IMR-90 (cell line): Measurements from ENCODE around the gene FER. TPM values are rescaled to one million over a fixed set of nuclear protein-coding genes. Genes with fewer than 3 reads are reported as not detected.

ENCODE experiments used
- ATAC-seq: fragments of 200-7000 bp; cut with Tn5 transposase; 2 replicates; pipeline ENCODE4 v1.9.1; 2020; ENCODE audit warnings: low read depth, mild to moderate bottlenecking, moderate library complexity
- BruUV-seq: library from RNA; stranded (reverse); fragments of 400-500 nt; replicated peaks from 2 replicates; lab custom pipeline; 2021; lab: Mats Ljungman, UMichigan
- CTCF ChIA-PET: fragments of 300-600 bp; formaldehyde crosslinking; extraction: SDS; loops from one replicate; lab custom pipeline; 2021; ENCODE audit warnings: antibody characterized with exemption; lab: Yijun Ruan, JAX
- POLR2A ChIA-PET: fragments of 300-600 bp; sonication (Branson Sonifier 250); formaldehyde crosslinking; loops from one replicate; lab custom pipeline; 2022; ENCODE audit warnings: antibody characterized with exemption; ENCODE audit not compliant: unreplicated experiment; lab: Charles Lee
- DNase-seq: peaks from one replicate; pipeline ENCODE4 v3.0.0; 2013
- H2AFZ ChIP-seq: replicated peaks from 2 replicates; pipeline ENCODE3; 2013; ENCODE audit warnings: low read length, mild to moderate bottlenecking; ENCODE audit not compliant: poor library complexity
- H2AK5ac ChIP-seq: 2 replicates; pipeline ENCODE4 v1.6.1; 2013; ENCODE audit warnings: low read depth, low read length, inconsistent platforms
- H2AK9ac ChIP-seq: replicated peaks from 2 replicates; pipeline ENCODE3; 2013; ENCODE audit warnings: mild to moderate bottlenecking, low read depth, low read length, moderate library complexity; ENCODE audit not compliant: poor library complexity
- H2BK120ac ChIP-seq: 2 replicates; pipeline ENCODE4 v1.6.1; 2013; ENCODE audit warnings: low read depth, low read length, inconsistent platforms
- H2BK15ac ChIP-seq: 3 replicates; pipeline ENCODE4 v1.6.1; 2013; ENCODE audit warnings: low read depth, low read length, inconsistent platforms
- H2BK20ac ChIP-seq: 2 replicates; pipeline ENCODE4 v1.6.1; 2013; ENCODE audit warnings: low read depth, mild to moderate bottlenecking, inconsistent platforms, low read length, moderate library complexity
- H2BK5ac ChIP-seq: 2 replicates; pipeline ENCODE4 v1.6.1; 2013; ENCODE audit warnings: mild to moderate bottlenecking, low read depth, low read length, inconsistent platforms; ENCODE audit not compliant: poor library complexity, severe bottlenecking
- H3K14ac ChIP-seq: replicated peaks from 2 replicates; pipeline ENCODE4 v1.6.1; 2013; ENCODE audit warnings: low read depth, low read length, inconsistent platforms
- H3K18ac ChIP-seq: 2 replicates; pipeline ENCODE4 v1.6.1; 2013; ENCODE audit warnings: low read depth, low read length, control low read depth
- H3K23ac ChIP-seq: 2 replicates; pipeline ENCODE4 v1.6.1; 2013; ENCODE audit warnings: low read depth, low read length, inconsistent platforms
- H3K27ac ChIP-seq: 2 replicates; pipeline ENCODE4 v1.5.1; 2013; ENCODE audit warnings: mild to moderate bottlenecking, control low read depth, low read length; ENCODE audit not compliant: insufficient read depth
- H3K27me3 ChIP-seq: 2 replicates; pipeline ENCODE4 v1.6.1; 2013; ENCODE audit warnings: low read length; ENCODE audit not compliant: control insufficient read depth, insufficient read depth
- H3K36me3 ChIP-seq: 2 replicates; pipeline ENCODE4 v1.6.1; 2013; ENCODE audit warnings: low read length, mixed read lengths; ENCODE audit not compliant: control insufficient read depth, insufficient read depth
- H3K4ac ChIP-seq: 2 replicates; pipeline ENCODE4 v1.6.1; 2013; ENCODE audit warnings: low read depth, low read length, inconsistent platforms
- H3K4me1 ChIP-seq: 2 replicates; pipeline ENCODE4 v1.6.1; 2013; ENCODE audit warnings: low read length, mixed read lengths; ENCODE audit not compliant: control insufficient read depth, insufficient read depth
- H3K4me2 ChIP-seq: 2 replicates; pipeline ENCODE4 v1.6.1; 2013; ENCODE audit warnings: low read depth, mild to moderate bottlenecking, control low read depth, low read length, moderate library complexity
- H3K4me3 ChIP-seq: 2 replicates; pipeline ENCODE4 v1.5.1; 2013; ENCODE audit warnings: low read depth, mild to moderate bottlenecking, control low read depth, low read length, moderate library complexity; ENCODE audit not compliant: insufficient read depth
- H3K56ac ChIP-seq: 2 replicates; pipeline ENCODE4 v1.6.1; 2013; ENCODE audit warnings: low read length, inconsistent platforms; ENCODE audit not compliant: insufficient read depth; ENCODE audit errors: extremely low read depth
- H3K79me1 ChIP-seq, 2 experiments: 2 replicates each; pipeline ENCODE4 v1.6.1; 2013; ENCODE audit warnings: low read length in 2 of 2, inconsistent platforms in 1 of 2, low read depth in 1 of 2
- H3K9ac ChIP-seq: 2 replicates; pipeline ENCODE4 v1.6.1; 2013; ENCODE audit warnings: low read depth, low read length, control low read depth
- H3K9me1 ChIP-seq: 2 replicates; pipeline ENCODE4 v1.6.1; 2013; ENCODE audit warnings: low read length, inconsistent platforms; ENCODE audit not compliant: insufficient read depth
- H3K9me3 ChIP-seq: 2 replicates; pipeline ENCODE4 v1.6.1; 2013; ENCODE audit warnings: low read length; ENCODE audit not compliant: control insufficient read depth, insufficient read depth
- H4K20me1 ChIP-seq: 2 replicates; pipeline ENCODE4 v1.6.1; 2013; ENCODE audit warnings: low read length, inconsistent platforms; ENCODE audit not compliant: insufficient read depth
- H4K5ac ChIP-seq: 2 replicates; pipeline ENCODE4 v1.6.1; 2013; ENCODE audit warnings: mild to moderate bottlenecking, low read depth, low read length, control low read depth
- H4K8ac ChIP-seq, 2 experiments: 2 replicates each; pipeline ENCODE4 v1.6.1; 2013; ENCODE audit warnings: low read depth in 2 of 2, low read length in 2 of 2, control low read depth in 1 of 2, inconsistent platforms in 1 of 2
- H4K91ac ChIP-seq: 2 replicates; pipeline ENCODE4 v1.6.1; 2013; ENCODE audit warnings: low read depth, low read length, inconsistent platforms; ENCODE audit not compliant: insufficient read depth
- CHD1 ChIP-seq: IDR thresholded peaks from 2 replicates; pipeline ENCODE4 v1.6.1; 2012; ENCODE audit warnings: low read depth, low read length, improper control_type of control experiment
- WGBS, 2 experiments: methylation state at CpG; one replicate each; pipeline versions ENCODE4 v1.1.5 to v1.1.7; 2013; ENCODE audit warnings: missing lambda C conversion rate in 2 of 2; ENCODE audit not compliant: insufficient read length in 1 of 2; ENCODE audit errors: extremely low coverage in 2 of 2; 5-methylcytosine and 5-hydroxymethylcytosine counted together
- dilution Hi-C: fragments of 300-500 bp; cut with HindIII; formaldehyde crosslinking; loops from one replicate; pipeline ENCODE4 v1.14.3; 2018; ENCODE audit warnings: low sequenced_read_pairs; ENCODE audit not compliant: unreplicated experiment
- in situ Hi-C: fragments of 300-500 bp; cut with MboI; formaldehyde crosslinking; loops from 3 replicates; pipeline ENCODE4 v1.14.3; 2019; ENCODE audit warnings: low sequenced_read_pairs, inconsistent platforms, mixed read lengths
- intact Hi-C: fragments of 100-400 bp; cut with micrococcal nuclease; formaldehyde crosslinking; loops from 2 replicates; pipeline ENCODE4 v1.10.0; 2022
- polyA plus RNA-seq, 3 experiments: library from polyadenylated mRNA; depleted of rRNA; stranded (reverse); fragments of >200 nt; gene quantifications; 2 replicates each; pipeline ENCODE4 v1.2.3, GENCODE V29; 2012; ENCODE audit warnings: low replicate concordance in 1 of 3
- total RNA-seq: library from RNA; depleted of rRNA; stranded (reverse); fragments of >200 nt; gene quantifications from 2 replicates; pipeline ENCODE4 v1.2.3, GENCODE V29; 2012

Gene FER
- total and polyA plus RNA-seq, 2 of the 4 experiments (the other 2 are of a cell fraction), result 3.5 to 32.4 TPM

- Histone ChIP-seq H2AK5ac (no peak overlapping the region), H4K8ac (no peak overlapping the region), H2BK120ac (no peak overlapping the region), H2BK20ac (no peak overlapping the region), H3K36me3 (no peaks in the 10 kb centered on the region), H3K14ac (no peak overlapping the region), H3K9me3 (no peaks in the 10 kb centered on the region), H2BK5ac (no peak overlapping the region), H4K5ac (no peak overlapping the region), H3K23ac (no peak overlapping the region), H3K4me2 (no peak overlapping the region), H3K27me3 (no peaks in the 10 kb centered on the region), H3K4me3 (no peak overlapping the region), H3K4ac (no peak overlapping the region), H4K91ac (no peak overlapping the region), H3K18ac (no peak overlapping the region), H3K9ac (no peak overlapping the region), H3K27ac (no peak overlapping the region), H4K20me1 (no peaks in the 10 kb centered on the region), H3K4me1 (no peaks in the 10 kb centered on the region), H2AK9ac (no peak overlapping the region), H2BK15ac (no peak overlapping the region), H3K79me1 (no peaks in the 10 kb centered on the region), H3K9me1 (no peaks in the 10 kb centered on the region), H2AFZ (no peak overlapping the region), H3K56ac (no peak overlapping the region)
- POLR2A ChIA-PET, result no interaction called here
- intact Hi-C loops, result no loop called here
- no TSS peak for BruUV-seq
- dilution Hi-C loops, result no loop called here
- ATAC-seq (no peak), DNase-seq (no peak)
- no peak for TF ChIP-seq CHD1
- no CpG with 5 or more reads among the region's 7 CpGs for WGBS, 2 experiments
- CTCF ChIA-PET, result no interaction called here
- in situ Hi-C loops, result no loop called here
Measured at GRCh38 chr5:108736855-108737254, 10.8 kb upstream of the FER start.
